DOHH2 (cell line): ENCODE data around the gene PCNX3.
"Not testable (repeated sequence)": the region's sequence is repeated elsewhere in the genome, so short reads cannot be mapped to it uniquely, and the experiment has no call there.

Experiments
- H3F3A ChIP-seq: fragments of 200-600 bp; sonication (generic), shearing (Covaris generic); 2 replicates; pipeline ENCODE4 v1.6.0; 2016; ENCODE audit warnings: antibody characterized with exemption, mild to moderate bottlenecking; ENCODE audit not compliant: control insufficient read depth, insufficient read depth
- H3K27ac ChIP-seq: fragments of 200-600 bp; sonication (generic); 2 replicates; pipeline ENCODE4 v1.5.1; 2014; ENCODE audit warnings: low read depth, mild to moderate bottlenecking, low read length, moderate library complexity
- H3K27me3 ChIP-seq: fragments of 200-600 bp; sonication (generic); 2 replicates; pipeline ENCODE4 v1.6.1; 2014; ENCODE audit warnings: mild to moderate bottlenecking, low read length, mixed read lengths; ENCODE audit not compliant: control insufficient read depth
- H3K36me3 ChIP-seq: fragments of 200-600 bp; sonication (generic); 2 replicates; pipeline ENCODE4 v1.6.1; 2014; ENCODE audit warnings: mild to moderate bottlenecking, low read length, moderate library complexity, mixed read lengths; ENCODE audit not compliant: control insufficient read depth
- H3K4me1 ChIP-seq: fragments of 200-600 bp; sonication (generic); 2 replicates; pipeline ENCODE4 v1.6.1; 2014; ENCODE audit warnings: mild to moderate bottlenecking, low read length, mixed read lengths; ENCODE audit not compliant: control insufficient read depth
- H3K4me2 ChIP-seq: fragments of 200-600 bp; sonication (generic); 2 replicates; pipeline ENCODE4 v1.6.0; 2014; ENCODE audit warnings: mild to moderate bottlenecking, low read length, moderate library complexity
- H3K4me3 ChIP-seq: fragments of 200-600 bp; sonication (generic); 2 replicates; pipeline ENCODE4 v1.5.1; 2014; ENCODE audit warnings: mild to moderate bottlenecking, low read length, mixed read lengths
- H3K79me2 ChIP-seq: fragments of 200-600 bp; sonication (generic); 2 replicates; pipeline ENCODE4 v1.6.1; 2014; ENCODE audit warnings: mild to moderate bottlenecking, low read length, mixed read lengths; ENCODE audit not compliant: control insufficient read depth
- H3K9me2 ChIP-seq: fragments of 200-600 bp; sonication (generic); replicated peaks from 2 replicates; pipeline ENCODE4 v1.6.1; 2014; ENCODE audit warnings: mild to moderate bottlenecking, low read length, mixed read lengths; ENCODE audit not compliant: control insufficient read depth
- H3K9me3 ChIP-seq: fragments of 200-600 bp; sonication (generic); 2 replicates; pipeline ENCODE4 v1.6.1; 2014; ENCODE audit warnings: antibody characterized with exemption, low read length, mixed read lengths; ENCODE audit not compliant: control insufficient read depth, insufficient read depth
- H4K20me1 ChIP-seq: fragments of 200-600 bp; sonication (generic); 2 replicates; pipeline ENCODE4 v1.6.0; 2014; ENCODE audit warnings: low read depth, mild to moderate bottlenecking, antibody characterized with exemption, low read length, moderate library complexity; ENCODE audit not compliant: control insufficient read depth, insufficient read depth
- EZH2phosphoT487 ChIP-seq: fragments of 200-600 bp; sonication (generic); IDR thresholded peaks from 2 replicates; pipeline ENCODE4 v1.6.1; 2017; ENCODE audit warnings: borderline replicate concordance, mild to moderate bottlenecking, antibody characterized with exemption, low read length, moderate library complexity, mixed read lengths
- TF ChIP-seq, protein P1 (sequence below): fragments of 200-600 bp; sonication (generic); IDR thresholded peaks from one replicate; pipeline ENCODE4 v1.5.1; 2014; ENCODE audit warnings: antibody characterized with exemption, mild to moderate bottlenecking, low read depth, low read length; ENCODE audit not compliant: poor library complexity, severe bottlenecking

PCNX3 gene

DNA sequence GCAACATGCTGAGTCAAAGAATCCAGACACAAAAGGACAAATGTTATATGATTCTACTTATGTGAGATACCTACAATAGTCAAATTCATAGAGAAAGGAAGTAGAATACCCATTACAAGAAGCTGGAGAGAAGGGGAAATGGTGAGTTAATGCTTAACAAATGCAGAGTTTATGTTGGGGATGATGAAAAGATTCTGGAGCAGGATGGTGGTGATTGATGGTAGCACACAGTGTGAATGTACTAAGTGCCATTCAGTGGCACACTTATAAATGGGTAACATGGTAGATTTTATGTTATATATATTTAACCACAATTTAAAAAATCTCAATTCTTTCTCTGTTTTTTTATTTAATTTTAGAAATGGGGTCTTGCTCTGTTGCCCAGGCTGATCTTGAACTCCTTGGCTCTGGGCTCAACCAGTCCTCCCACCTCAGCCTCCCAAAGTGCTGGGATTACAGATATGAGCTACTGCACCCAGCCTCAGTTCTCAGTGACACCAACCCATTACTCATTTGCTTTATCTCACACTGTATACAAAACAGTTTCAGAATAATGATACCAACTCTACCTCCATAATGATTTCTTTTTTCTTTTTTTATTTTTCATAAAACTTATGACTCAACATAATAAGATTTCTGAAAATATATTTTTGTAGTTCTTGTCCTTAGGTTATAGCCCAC lies 56.7 kb downstream of the PCNX3 start:
- Histone ChIP-seq H4K20me1 (no peaks in the 10 kb centered on the region), H3F3A (no peaks in the 10 kb centered on the region), H3K4me1 (no peaks in the 10 kb centered on the region), H3K4me3 (no peak overlapping the region), H3K27me3 (no peaks in the 10 kb centered on the region), H3K79me2 (no peaks in the 10 kb centered on the region), H3K36me3 (no peaks in the 10 kb centered on the region), H3K4me2 (no peak overlapping the region), H3K27ac (no peak overlapping the region), H3K9me2 (no peaks in the 10 kb centered on the region), H3K9me3 (no peaks in the 10 kb centered on the region)
- TF ChIP-seq, protein P1, sequence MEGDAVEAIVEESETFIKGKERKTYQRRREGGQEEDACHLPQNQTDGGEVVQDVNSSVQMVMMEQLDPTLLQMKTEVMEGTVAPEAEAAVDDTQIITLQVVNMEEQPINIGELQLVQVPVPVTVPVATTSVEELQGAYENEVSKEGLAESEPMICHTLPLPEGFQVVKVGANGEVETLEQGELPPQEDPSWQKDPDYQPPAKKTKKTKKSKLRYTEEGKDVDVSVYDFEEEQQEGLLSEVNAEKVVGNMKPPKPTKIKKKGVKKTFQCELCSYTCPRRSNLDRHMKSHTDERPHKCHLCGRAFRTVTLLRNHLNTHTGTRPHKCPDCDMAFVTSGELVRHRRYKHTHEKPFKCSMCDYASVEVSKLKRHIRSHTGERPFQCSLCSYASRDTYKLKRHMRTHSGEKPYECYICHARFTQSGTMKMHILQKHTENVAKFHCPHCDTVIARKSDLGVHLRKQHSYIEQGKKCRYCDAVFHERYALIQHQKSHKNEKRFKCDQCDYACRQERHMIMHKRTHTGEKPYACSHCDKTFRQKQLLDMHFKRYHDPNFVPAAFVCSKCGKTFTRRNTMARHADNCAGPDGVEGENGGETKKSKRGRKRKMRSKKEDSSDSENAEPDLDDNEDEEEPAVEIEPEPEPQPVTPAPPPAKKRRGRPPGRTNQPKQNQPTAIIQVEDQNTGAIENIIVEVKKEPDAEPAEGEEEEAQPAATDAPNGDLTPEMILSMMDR: no peak
- no peak for TF ChIP-seq EZH2phosphoT487

DNA sequence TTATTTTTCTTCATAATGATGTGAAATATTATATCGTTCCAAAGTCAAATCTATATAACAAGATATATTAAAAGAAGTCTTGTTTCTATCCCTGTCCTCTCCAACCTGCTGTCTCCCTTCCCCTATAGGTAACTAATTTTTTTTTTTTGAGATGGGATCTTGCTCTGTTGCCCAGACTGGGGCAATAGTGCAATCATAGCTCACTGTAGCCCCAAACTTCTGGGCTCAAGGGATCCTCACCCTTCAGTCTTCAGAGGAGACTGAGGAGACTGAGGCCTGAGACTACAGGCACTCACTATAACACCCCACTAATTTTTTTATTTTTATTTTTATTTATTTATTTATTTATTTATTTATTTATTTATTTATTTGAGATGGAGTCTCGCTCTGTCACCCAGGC lies 57.4 kb downstream of the PCNX3 start:
- H3K9me2 ChIP-seq: no peaks in the 10 kb centered on the region
- H3K36me3 ChIP-seq: no peaks in the 10 kb centered on the region
- no peaks in the 10 kb centered on the region for H3K9me3 ChIP-seq
- H3F3A ChIP-seq: no peaks in the 10 kb centered on the region
- H4K20me1 ChIP-seq: no peaks in the 10 kb centered on the region
- H3K27ac ChIP-seq: no peak overlapping the region
- no peak overlapping the region for H3K4me3 ChIP-seq
- no peak for TF ChIP-seq EZH2phosphoT487
- TF ChIP-seq, protein P1: no peak
- H3K27me3 ChIP-seq: no peaks in the 10 kb centered on the region
- no peak overlapping the region for H3K4me2 ChIP-seq
- no peaks in the 10 kb centered on the region for H3K4me1 ChIP-seq
- H3K79me2 ChIP-seq: no peaks in the 10 kb centered on the region

DNA sequence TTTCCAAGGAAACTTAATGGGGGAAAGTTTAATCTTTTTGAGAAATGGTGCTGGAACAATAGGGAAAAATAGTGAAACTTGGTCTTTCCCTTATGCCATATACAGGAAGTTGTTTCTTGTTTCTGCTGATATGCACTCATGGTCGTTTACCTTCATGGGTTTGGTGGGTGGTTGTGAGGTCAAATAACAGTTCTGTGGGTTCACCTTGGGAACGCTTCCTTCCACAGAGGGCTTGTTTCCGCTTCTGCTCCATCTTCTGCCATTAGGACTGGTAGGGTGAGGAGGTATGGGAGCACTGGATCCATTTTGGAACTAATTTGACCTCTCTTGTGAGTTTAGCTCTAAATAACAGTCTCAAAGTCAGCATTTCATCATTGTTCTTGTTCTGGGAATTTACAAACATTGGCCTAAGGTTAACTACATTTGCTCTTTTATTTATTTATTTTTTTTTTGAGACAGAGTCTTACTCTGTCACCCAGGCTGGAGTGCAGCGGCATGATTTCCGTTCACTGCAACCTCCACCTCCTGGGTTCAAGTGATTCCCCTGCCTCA lies 64.7 kb downstream of the PCNX3 start:
- Histone ChIP-seq H3F3A (no peaks in the 10 kb centered on the region), H3K4me1 (no peaks in the 10 kb centered on the region), H3K36me3 (no peaks in the 10 kb centered on the region), H3K79me2 (no peaks in the 10 kb centered on the region), H3K27ac (no peak overlapping the region), H3K9me3 (no peaks in the 10 kb centered on the region), H3K9me2 (no peaks in the 10 kb centered on the region), H3K4me3 (no peak overlapping the region), H3K4me2 (no peak overlapping the region), H4K20me1 (no peaks in the 10 kb centered on the region), H3K27me3 (peaks cover 16% of the 10 kb centered on the region)
- no peak for TF ChIP-seq EZH2phosphoT487

DNA sequence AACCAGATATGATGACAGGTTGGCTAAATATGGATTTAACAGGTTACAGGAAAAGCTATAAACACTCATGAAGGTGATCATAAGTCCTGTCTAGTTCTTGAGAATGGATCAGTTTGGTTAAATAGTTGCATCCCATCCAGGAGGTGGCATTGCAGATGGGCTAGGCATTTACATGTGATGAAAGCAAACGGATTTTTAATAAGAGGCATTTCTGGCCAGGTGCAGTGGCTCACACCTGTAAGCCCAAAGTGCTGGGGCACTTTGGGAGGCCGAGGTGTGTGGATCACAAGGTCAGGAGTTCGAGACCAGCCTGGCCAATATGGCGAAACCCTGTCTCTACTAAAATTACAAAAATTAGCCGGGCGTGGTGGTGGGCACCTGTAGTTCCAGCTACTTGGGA lies 67.9 kb downstream of the PCNX3 start:
- H3K9me3 ChIP-seq, H3K4me2 ChIP-seq, H3K4me3 ChIP-seq, H4K20me1 ChIP-seq, H3K4me1 ChIP-seq, H3F3A ChIP-seq, H3K9me2 ChIP-seq, H3K36me3 ChIP-seq, H3K79me2 ChIP-seq, H3K27ac ChIP-seq: not testable (repeated sequence)
- H3K27me3 ChIP-seq: peaks cover 16% of the 10 kb centered on the region
